HCT116 (cell line): ENCODE data around the gene RNPEP. TPM values are rescaled to one million over a fixed set of nuclear protein-coding genes. Genes with fewer than 3 reads are reported as not detected.

Experiments used
- ATAC-seq: fragments of 200-7000 bp; cut with Tn5 transposase; 2 replicates; pipeline ENCODE4 v1.9.1; 2020; ENCODE audit warnings: mild to moderate bottlenecking, moderate library complexity
- BruUV-seq: library from RNA; stranded (reverse); fragments of 400-500 nt; replicated peaks from 2 replicates; lab custom pipeline; 2021; lab: Mats Ljungman, UMichigan
- CTCF ChIA-PET: fragments of 300-600 bp; sonication (Branson Sonifier 250); formaldehyde crosslinking; loops from one replicate; lab custom pipeline; 2021; ENCODE audit warnings: antibody characterized with exemption; lab: Charles Lee
- POLR2A ChIA-PET: fragments of 300-600, 350-600 bp; sonication (Branson Sonifier 250); formaldehyde crosslinking; loops from one replicate; lab custom pipeline; 2021; ENCODE audit warnings: antibody characterized with exemption; lab: Charles Lee
- RAD21 ChIA-PET, 2 experiments: fragments of 300-600 bp; sonication (Branson Sonifier 250); formaldehyde crosslinking; loops; one replicate each; lab custom pipeline; 2023; ENCODE audit warnings: low total read pairs in 2 of 2; ENCODE audit not compliant: uncharacterized antibody in 2 of 2, unreplicated experiment in 2 of 2, low non-redundant PET in 1 of 2; lab: Charles Lee
- DNase-seq: peaks from one replicate; pipeline ENCODE4 v3.0.0-alpha.2; 2010; ENCODE audit warnings: low read depth, low spot score
- H2AFZ ChIP-seq: fragments of 200-600 bp; shearing (Covaris generic), sonication (generic); 2 replicates; pipeline ENCODE4 v1.6.1; 2017; ENCODE audit warnings: low read depth, mixed run types, mixed read lengths, antibody characterized with exemption, low read length; ENCODE audit not compliant: poor library complexity, severe bottlenecking
- H3K27ac ChIP-seq: 2 replicates; pipeline ENCODE4 v1.5.1; 2012; ENCODE audit warnings: low read depth, low read length
- H3K27me3 ChIP-seq: fragments of 200-600 bp; sonication (generic); 2 replicates; pipeline ENCODE4 v1.6.1; 2016; ENCODE audit warnings: mixed run types, low read length, mixed read lengths; ENCODE audit not compliant: insufficient read depth
- H3K36me3 ChIP-seq, 2 experiments: fragments of 200-500 bp in 1 of 2; fragments of 200-600 bp in 1 of 2; sonication (Bioruptor generic) in 1 of 2; sonication (generic) in 1 of 2; 2 replicates each; pipeline versions ENCODE4 v1.5.1 to v1.6.1; 2014 to 2016; ENCODE audit warnings: low read length in 2 of 2, inconsistent platforms in 1 of 2, mixed read lengths in 1 of 2, mixed run types in 1 of 2; ENCODE audit not compliant: insufficient read depth in 2 of 2, control insufficient read depth in 1 of 2
- H3K4me1 ChIP-seq, 2 experiments: fragments of 200-600 bp in 1 of 2; sonication (generic) in 1 of 2; 2 replicates each; pipeline versions ENCODE4 v1.5.1 to v1.6.1; 2012 to 2017; ENCODE audit warnings: low read length in 2 of 2, inconsistent platforms in 1 of 2, mild to moderate bottlenecking in 1 of 2, mixed read lengths in 1 of 2, mixed run types in 1 of 2, moderate library complexity in 1 of 2; ENCODE audit not compliant: insufficient read depth in 2 of 2, control insufficient read depth in 1 of 2
- H3K4me2 ChIP-seq: fragments of 200-600 bp; sonication (generic); 2 replicates; pipeline ENCODE4 v1.6.1; 2017; ENCODE audit warnings: mixed run types, low read length, mixed read lengths
- H3K4me3 ChIP-seq, 2 experiments: fragments of 200-600 bp in 1 of 2; sonication (generic) in 1 of 2; replicated peaks in 1 of 2; 2 replicates each; pipeline ENCODE4 v1.5.1; 2011 to 2016; ENCODE audit warnings: low read length in 2 of 2, control low read depth in 1 of 2, low read depth in 1 of 2, mild to moderate bottlenecking in 1 of 2, mixed read lengths in 1 of 2, mixed run types in 1 of 2
- H3K79me2 ChIP-seq: fragments of 200-600 bp; sonication (generic); 2 replicates; pipeline ENCODE4 v1.6.1; 2017; ENCODE audit warnings: mild to moderate bottlenecking, mixed run types, low read length, moderate library complexity, mixed read lengths; ENCODE audit not compliant: insufficient read depth
- H3K9ac ChIP-seq: fragments of 200-600 bp; sonication (generic); 2 replicates; pipeline ENCODE4 v1.6.1; 2016; ENCODE audit warnings: low read length, mixed read lengths
- H3K9me2 ChIP-seq: fragments of 200-600 bp; sonication (generic), shearing (Covaris generic); 2 replicates; pipeline ENCODE4 v1.6.1; 2017; ENCODE audit warnings: mixed run types, mild to moderate bottlenecking, moderate library complexity; ENCODE audit not compliant: insufficient read depth
- H3K9me3 ChIP-seq, 2 experiments: fragments of 200-500 bp in 1 of 2; fragments of 200-600 bp in 1 of 2; sonication (Bioruptor generic) in 1 of 2; sonication (generic) in 1 of 2; 2 replicates each; pipeline ENCODE4 v1.6.1; 2014 to 2017; ENCODE audit warnings: low read length in 2 of 2, mixed read lengths in 2 of 2, inconsistent platforms in 1 of 2, low read depth in 1 of 2, mild to moderate bottlenecking in 1 of 2, mixed run types in 1 of 2, moderate library complexity in 1 of 2; ENCODE audit not compliant: control insufficient read depth in 1 of 2, insufficient read depth in 1 of 2
- H4K20me1 ChIP-seq: fragments of 200-600 bp; sonication (generic), shearing (Covaris generic); 2 replicates; pipeline ENCODE4 v1.6.1; 2017; ENCODE audit warnings: mixed run types, mild to moderate bottlenecking, moderate library complexity; ENCODE audit not compliant: insufficient read depth
- CEBPB ChIP-seq: IDR thresholded peaks from 2 replicates; pipeline ENCODE4 v1.6.1; 2012; ENCODE audit warnings: low read depth
- CTCF ChIP-seq, 3 experiments: fragments of 200-600 bp in 1 of 3; sonication (generic) in 1 of 3; IDR thresholded peaks in 2 of 3; conservative IDR thresholded peaks in 1 of 3; 2 replicates each; pipeline ENCODE4 v1.5.1; 2012 to 2017; ENCODE audit warnings: low read depth in 2 of 3, low read length in 2 of 3, antibody characterized with exemption in 1 of 3, borderline replicate concordance in 1 of 3, control low read depth in 1 of 3, mild to moderate bottlenecking in 1 of 3, mixed read lengths in 1 of 3, mixed run types in 1 of 3, moderate library complexity in 1 of 3; ENCODE audit not compliant: insufficient read depth in 1 of 3
- EGR1 ChIP-seq: IDR thresholded peaks from 2 replicates; pipeline ENCODE4 v1.6.1; 2012; ENCODE audit warnings: low read depth
- ELF1 ChIP-seq: IDR thresholded peaks from 2 replicates; pipeline ENCODE4 v1.6.1; 2012; ENCODE audit warnings: low read depth, borderline replicate concordance
- EZH2phosphoT487 ChIP-seq: fragments of 200-600 bp; IDR thresholded peaks from 2 replicates; pipeline ENCODE4 v1.6.1; 2018; ENCODE audit warnings: antibody characterized with exemption, borderline replicate concordance
- FOSL1 ChIP-seq: IDR thresholded peaks from 2 replicates; pipeline ENCODE4 v1.6.1; 2012; ENCODE audit warnings: low read depth
- POLR2A ChIP-seq: IDR thresholded peaks from 2 replicates; pipeline ENCODE4 v1.7.0; 2011; ENCODE audit warnings: borderline replicate concordance; ENCODE audit not compliant: insufficient read depth, insufficient read length; ENCODE audit errors: extremely low read depth
- POLR2AphosphoS5 ChIP-seq: IDR thresholded peaks from 2 replicates; pipeline ENCODE4 v1.6.1; 2011; ENCODE audit warnings: mild to moderate bottlenecking, low read depth, low read length, moderate library complexity
- RAD21 ChIP-seq: IDR thresholded peaks from 2 replicates; pipeline ENCODE4 v1.6.1; 2012; ENCODE audit warnings: low read depth, mild to moderate bottlenecking
- REST ChIP-seq: IDR thresholded peaks from 2 replicates; pipeline ENCODE4 v1.6.1; 2012; ENCODE audit warnings: low read depth
- SP1 ChIP-seq: IDR thresholded peaks from 2 replicates; pipeline ENCODE4 v1.6.1; 2012; ENCODE audit warnings: low read depth
- SRF ChIP-seq: IDR thresholded peaks from 2 replicates; pipeline ENCODE4 v1.6.1; 2012; ENCODE audit warnings: low read depth
- TCF7L2 ChIP-seq: IDR thresholded peaks from 2 replicates; pipeline ENCODE4 v1.7.0; 2011; ENCODE audit warnings: borderline replicate concordance, inconsistent platforms; ENCODE audit not compliant: insufficient read depth, insufficient read length; ENCODE audit errors: extremely low read depth
- YY1 ChIP-seq: IDR thresholded peaks from 2 replicates; pipeline ENCODE4 v1.6.1; 2011; ENCODE audit warnings: low read length, low read depth, moderate library complexity, mild to moderate bottlenecking; ENCODE audit not compliant: insufficient replicate concordance; ENCODE audit errors: extremely low read depth
- intact Hi-C: fragments of 100-400 bp; cut with micrococcal nuclease; formaldehyde crosslinking; loops from 2 replicates; pipeline ENCODE4 v1.10.0; 2022
- total RNA-seq: library from RNA; stranded (reverse); gene quantifications from one replicate; pipeline ENCODE4 v1.2.1, GENCODE V29; 2021; ENCODE audit not compliant: unreplicated experiment
- TF ChIP-seq, protein P1 (sequence below): IDR thresholded peaks from 2 replicates; pipeline ENCODE4 v1.6.1; 2011; ENCODE audit warnings: mild to moderate bottlenecking, low read length, moderate library complexity; ENCODE audit not compliant: insufficient replicate concordance; ENCODE audit errors: extremely low read depth

Gene RNPEP
- total RNA-seq, 1 experiment from 2014 or later: 85.9 TPM

GRCh38 chr1:201937624-201938213 lies 44.7 kb upstream of the RNPEP start:
- Histone ChIP-seq H3K4me1 (peaks cover 9 to 20% of the 10 kb centered on the region in 2 experiments; a peak in 3 of 4 replicates), H3K9me2 (no peaks in the 10 kb centered on the region), H3K27ac (no peak overlapping the region)
- no peak for ATAC-seq
- TF ChIP-seq POLR2AphosphoS5: no peak
- no peak for TF ChIP-seq REST
- no peak for TF ChIP-seq SP1
- TF ChIP-seq EGR1: no peak
- no peak for TF ChIP-seq YY1
- TF ChIP-seq POLR2A: no peak
- no peak for TF ChIP-seq FOSL1
- no peak for TF ChIP-seq SRF
- TF ChIP-seq, protein P1, sequence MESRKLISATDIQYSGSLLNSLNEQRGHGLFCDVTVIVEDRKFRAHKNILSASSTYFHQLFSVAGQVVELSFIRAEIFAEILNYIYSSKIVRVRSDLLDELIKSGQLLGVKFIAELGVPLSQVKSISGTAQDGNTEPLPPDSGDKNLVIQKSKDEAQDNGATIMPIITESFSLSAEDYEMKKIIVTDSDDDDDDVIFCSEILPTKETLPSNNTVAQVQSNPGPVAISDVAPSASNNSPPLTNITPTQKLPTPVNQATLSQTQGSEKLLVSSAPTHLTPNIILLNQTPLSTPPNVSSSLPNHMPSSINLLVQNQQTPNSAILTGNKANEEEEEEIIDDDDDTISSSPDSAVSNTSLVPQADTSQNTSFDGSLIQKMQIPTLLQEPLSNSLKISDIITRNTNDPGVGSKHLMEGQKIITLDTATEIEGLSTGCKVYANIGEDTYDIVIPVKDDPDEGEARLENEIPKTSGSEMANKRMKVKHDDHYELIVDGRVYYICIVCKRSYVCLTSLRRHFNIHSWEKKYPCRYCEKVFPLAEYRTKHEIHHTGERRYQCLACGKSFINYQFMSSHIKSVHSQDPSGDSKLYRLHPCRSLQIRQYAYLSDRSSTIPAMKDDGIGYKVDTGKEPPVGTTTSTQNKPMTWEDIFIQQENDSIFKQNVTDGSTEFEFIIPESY: no peak
- TF ChIP-seq EZH2phosphoT487: no peak
- no peak for TF ChIP-seq CEBPB
- TF ChIP-seq CTCF (IDR thresholded peaks at IDR 0.05 in 2 of 3, conservative IDR thresholded peaks at IDR 0.05 in 1 of 3; ENCODE audit: borderline replicate concordance in 1 of 3, insufficient read depth in 1 of 3, low read depth in 2 of 3, low read length in 2 of 3): no peak
- TF ChIP-seq RAD21: no peak
- TF ChIP-seq TCF7L2: no peak
- no peak for TF ChIP-seq ELF1
- TF ChIP-seq, all 23 proteins: peak for 0
- H3K9me3 ChIP-seq: no peaks in the 10 kb centered on the region
- no peak overlapping the region for H3K4me3 ChIP-seq
- H3K36me3 ChIP-seq: no peaks in the 10 kb centered on the region
- ChIA-PET POLR2A (no interaction called here), CTCF (no interaction called here), RAD21 (no interaction called here)
- H2AFZ ChIP-seq: no peak overlapping the region
- H3K79me2 ChIP-seq: no peaks in the 10 kb centered on the region
- no peaks in the 10 kb centered on the region for H3K27me3 ChIP-seq
- no peaks in the 10 kb centered on the region for H4K20me1 ChIP-seq
- no peak overlapping the region for H3K9ac ChIP-seq
- intact Hi-C loops: no loop called here
- no TSS peak for BruUV-seq
- no peak for DNase-seq
- no peak overlapping the region; the same call in 1 of the 2 replicates for H3K4me2 ChIP-seq
